ENCODE data around the gene MMEL1.
"Not testable (repeated sequence)": the region's sequence is repeated elsewhere in the genome, so short reads cannot be mapped to it uniquely, and the experiment has no call there.

Gene MMEL1

DNA sequence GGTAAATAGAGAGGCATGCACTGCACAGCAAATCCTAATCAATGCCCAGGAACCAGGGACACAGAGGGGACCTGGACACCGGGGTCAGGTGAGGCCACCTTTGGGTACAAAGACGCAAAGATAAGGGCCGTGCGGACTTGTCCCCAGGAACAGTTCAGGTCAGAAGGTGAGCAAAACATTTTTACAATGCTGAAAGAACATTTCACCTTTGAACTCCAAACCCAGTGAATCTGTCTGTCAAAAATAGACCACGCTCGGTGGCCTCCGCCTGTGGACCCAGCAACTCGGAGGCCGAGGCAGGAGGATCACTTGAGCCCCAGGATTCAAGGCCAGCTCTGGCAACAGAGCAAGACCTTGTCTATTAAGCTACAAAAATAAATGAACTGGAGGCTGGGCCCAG is 61.5 kb downstream of the MMEL1 start:
- no peak for DNase-seq

DNA sequence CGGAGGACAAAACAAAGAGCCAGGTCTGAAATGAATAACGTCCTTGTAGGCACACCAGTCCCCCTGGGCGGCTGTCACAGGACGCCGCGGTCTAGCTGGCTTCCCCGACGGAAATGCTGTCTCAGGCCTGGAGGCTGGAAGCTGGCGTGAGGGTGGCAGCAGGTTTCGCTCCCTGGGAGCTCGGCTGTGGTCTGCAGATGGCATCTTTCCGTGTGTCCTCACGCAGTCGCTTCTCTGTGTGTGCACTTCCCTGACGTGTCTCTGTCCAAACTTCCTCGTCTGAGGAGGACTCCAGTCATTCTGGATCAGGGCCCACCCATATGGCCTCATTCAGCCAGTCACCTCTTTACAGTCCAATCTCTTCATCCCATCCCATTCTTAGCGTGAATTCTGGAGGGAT is 62.5 kb downstream of the MMEL1 start:
- no peak for DNase-seq

DNA sequence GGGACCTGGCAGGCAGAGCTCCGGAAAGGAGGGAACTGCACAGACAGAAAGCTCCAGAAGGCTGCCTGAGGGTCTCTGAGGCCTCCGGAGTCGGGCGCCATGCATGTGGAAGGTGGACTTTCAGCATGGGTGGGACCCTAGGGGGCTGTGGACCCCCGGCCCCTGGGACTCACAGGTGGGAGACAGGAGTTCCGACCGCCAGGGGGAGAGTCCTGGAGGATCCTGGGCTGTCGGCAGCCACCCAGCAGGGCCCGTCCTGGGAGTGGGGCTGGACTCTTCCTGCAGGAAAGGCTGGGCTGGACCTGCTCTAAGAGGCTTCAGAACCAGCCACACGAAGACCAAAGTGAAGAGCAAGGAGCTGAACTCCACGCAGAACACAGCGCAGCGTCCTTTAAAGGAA is 63.1 kb downstream of the MMEL1 start:
- DNase-seq = not testable (repeated sequence)

DNA sequence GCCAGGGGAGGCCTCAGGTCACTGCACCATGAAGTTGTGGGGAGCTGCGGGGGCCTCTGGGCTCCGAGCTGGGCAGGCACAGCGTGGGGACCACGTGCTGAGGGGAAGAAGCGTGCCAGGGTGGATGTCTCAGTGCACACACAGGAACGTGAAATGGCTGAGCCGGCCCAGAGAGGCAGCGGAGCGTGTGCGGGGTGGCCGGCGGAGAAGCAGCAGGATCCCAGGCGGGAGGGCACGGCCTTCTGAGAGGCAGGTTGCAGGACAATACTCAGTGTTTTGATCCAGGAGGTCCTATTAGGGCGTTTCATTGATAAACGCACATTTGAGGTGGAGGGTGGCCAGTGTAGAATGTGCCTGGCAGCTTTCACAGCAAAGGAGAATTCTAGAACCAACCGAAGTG is 63.8 kb downstream of the MMEL1 start:
- DNase-seq = no peak

DNA sequence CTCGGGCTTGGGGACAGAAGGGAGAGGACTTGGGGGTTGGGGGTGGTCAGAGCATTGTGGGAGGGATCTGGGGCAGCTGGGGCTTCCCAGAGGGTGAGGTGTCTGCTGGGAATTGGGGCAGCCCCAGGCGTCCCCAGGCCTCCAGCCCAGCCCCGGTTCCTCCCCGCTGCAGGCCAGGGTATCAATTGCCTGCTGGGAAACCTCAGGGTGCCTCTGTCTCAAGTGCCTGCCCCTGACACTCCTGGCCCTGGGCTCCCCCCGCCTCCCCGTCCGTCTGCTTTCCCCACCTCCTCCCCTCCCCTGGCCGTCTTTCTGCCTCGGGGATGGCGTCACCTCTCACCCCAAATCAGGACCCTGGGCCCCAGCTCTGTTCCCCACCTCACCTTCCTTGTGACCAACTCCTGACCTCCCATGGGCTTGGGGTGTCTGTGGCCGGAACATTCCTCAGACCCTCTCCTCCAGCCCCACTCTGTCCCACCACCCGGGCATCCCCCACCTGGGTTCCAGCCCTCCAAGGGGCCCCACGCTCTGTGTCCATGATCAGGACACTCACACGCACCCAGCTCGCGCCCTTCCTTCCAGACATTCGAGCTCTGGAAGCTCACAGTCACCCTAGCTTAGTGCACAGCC is 64.5 kb downstream of the MMEL1 start:
- DNase-seq = not testable (repeated sequence)

DNA sequence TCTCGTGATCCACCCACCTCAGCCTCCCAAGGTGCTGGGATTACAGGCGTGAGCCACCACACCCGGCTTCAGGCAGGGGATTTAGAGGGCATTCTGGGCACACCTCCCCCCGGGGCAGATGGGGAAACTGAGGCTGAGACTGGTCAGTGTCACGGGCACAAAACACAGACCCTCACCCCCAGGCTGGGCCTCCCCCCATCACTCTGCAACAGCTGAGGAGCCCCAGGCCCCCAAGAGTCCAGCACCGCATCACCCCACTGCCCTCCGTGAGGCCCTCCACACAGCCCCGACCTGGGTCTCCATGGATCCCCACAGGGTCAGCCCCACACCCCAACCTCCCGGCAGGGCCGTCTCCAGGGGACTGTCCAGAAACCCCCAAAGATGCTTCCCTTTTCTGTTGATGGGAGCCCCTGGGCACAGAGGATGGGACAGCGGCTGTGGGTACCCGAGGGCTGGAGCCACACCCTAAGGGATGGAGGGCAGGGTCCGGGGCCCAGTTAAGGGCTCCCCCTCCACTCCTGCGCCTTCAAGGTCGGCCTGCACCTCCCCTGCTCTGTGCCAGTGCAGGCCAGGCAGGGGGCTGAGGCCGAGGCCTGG is 65.6 kb downstream of the MMEL1 start:
- no peak for DNase-seq

DNA sequence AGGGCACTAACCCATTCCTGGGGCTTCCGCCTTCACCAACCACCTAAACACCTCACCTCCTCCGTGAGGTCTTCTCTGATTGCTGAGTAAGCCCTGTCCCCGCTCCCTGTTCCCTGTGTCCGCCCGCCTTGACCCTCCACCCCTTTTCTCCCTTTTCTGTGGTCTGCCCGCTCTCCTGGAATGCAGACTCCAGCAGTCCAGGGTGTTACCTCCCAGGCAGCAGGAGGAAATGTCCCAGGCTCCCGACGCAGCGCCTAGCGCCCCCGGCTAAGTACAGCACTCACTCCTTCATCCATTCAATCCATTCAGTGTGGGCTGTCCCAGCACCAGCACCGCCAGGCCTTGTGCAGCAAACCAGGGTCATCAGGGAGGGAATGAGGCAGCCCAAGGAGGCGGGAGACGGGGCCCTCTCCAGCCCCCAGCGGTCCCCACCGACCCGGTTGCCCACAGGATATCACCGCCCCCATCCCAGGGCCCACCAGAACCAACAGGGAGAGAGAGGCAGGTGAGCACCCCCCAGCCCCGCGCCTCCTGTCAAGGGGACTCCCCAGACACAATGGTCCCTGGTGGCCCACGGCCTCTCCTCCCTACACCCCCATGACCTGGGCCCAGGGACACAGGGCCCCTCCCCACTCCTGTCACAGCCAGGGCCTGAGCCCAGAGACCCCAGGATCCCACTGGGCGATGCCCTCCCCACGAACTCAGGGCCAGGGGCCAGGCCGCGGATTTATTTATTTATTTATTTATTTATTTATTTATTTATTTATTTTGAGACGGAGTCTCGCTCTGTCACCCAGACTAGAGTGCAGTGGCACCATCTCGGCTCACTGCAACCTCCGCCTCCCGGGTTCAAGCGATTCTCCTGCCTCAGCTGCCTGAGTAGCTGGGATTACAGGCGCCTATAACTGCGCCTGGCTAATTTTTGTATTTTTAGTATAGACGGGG is 66.4 kb downstream of the MMEL1 start:
- no peak for DNase-seq

DNA sequence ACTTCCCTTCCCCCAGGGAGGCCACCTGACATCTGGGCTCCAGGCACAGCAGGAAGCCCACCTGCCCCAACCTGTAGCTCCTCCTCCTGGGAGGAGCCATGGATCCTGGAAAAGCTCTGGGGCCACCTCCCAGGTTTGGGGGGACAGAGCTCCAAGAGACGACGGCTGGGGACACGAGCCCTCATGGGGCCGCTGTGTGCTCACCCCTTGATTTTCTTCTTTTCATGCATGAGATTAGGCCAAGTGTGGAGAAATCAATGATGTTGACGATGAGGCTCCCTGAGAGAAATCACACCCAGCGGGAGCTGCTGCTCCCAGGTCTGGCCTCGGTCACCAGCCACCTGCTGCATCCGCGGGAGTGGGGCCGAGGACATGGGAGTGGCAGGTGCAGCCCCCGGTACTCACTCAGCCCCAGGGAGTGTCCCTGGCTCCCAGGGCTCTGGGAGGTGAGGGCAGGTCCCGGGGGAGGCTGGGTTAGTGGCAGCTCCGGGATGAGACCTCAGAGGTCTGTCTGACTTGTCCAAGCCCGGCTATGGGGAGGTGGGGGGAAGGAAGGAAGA is 67.9 kb downstream of the MMEL1 start:
- DNase-seq = no peak

DNA sequence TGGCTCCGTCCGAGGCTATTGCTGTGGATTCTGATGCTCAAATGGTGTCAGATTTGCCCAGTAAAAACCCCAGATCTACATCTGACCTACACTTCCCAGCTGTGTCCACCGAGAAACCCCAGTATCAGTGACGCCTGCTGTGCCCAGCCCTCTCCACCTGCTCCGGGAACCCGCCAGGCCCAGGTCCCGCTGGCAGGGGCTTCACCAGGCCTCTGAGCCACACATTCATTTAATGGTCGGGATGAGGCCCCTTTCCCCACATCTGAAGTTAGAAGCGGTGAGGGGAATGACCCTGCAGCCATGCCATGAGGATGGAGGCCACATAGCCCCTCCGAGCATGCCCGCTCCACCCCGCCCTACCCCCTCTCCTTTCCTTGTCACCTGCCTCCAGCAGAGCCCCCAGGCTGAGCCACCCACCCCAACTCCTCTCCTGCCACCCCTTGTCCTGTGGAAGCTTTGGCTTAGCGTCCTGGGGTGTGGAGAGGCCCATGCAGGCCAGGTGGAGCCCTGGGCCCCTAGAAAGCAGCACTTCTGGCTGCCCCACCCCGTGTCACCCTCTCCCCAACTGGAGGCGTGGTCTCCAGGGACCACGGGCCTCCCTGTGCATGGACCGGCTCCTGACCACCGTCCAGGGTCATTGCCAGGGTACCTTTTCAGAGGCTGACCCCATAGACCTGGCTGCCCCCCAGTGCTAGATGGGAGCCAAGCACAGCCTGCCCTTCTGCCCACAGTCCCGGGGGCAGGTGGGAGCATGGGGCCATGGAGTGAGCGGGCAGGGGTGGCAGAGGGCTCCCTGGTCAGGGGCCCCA is 68.6 kb downstream of the MMEL1 start:
- DNase-seq = no peak

DNA sequence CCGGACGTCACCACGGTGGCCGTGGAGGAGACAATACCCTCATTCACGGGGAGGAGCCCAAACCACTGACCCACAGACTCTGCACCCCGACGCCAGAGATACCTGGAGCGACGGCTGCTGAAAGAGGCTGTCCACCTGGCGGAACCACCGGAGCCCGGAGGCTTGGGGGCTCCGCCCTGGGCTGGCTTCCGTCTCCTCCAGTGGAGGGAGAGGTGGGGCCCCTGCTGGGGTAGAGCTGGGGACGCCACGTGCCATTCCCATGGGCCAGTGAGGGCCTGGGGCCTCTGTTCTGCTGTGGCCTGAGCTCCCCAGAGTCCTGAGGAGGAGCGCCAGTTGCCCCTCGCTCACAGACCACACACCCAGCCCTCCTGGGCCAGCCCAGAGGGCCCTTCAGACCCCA is 69.6 kb downstream of the MMEL1 start:
- DNase-seq = no peak

DNA sequence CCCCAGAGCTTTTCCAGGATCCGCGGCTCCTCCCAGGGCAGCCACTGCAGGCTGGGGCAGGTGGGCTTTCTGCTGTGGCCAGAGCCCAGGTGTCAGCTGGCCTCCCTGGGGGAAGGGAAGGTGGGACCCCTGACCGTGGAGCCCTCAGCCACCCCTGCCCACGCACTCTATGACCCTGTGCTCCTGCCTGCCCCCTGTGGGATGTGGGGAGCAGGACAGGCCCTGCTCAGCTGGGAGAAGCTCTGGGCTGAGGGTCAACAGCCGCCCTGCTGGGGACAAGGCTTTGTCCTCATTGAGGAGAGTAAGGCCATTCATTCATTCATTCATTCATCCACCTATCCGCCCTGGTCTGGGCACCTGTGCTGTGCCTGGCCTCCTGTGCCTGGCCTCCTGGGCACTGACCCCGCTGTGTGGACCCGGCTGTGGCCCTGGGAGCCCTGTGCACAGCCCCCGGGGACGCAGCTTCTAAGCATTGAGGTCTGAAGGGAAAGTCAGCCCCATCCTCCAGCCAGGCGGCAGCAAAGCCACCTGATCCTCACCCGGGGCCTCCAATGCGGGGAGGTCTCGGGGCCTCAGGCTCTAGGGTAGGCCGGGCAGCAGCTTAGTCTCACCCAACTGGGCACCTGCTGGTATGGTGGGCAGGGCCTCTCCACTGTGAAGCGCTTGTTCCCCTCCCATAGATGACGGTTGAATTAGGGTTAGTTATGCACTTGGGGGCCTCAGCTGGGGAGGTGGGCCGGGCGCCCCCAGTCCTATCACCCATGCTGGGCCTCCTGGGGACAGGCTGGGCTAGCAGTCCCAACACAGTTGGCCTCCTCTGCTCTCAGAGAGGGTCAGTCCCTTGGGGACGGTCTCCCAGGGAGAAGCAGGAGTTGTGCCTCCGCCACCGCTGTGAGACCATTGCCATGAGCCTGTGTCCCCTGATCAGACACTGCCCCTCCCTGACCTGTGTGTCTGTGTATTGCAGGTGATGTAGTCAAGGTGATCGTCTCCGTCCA is 70.6 kb downstream of the MMEL1 start:
- DNase-seq = no peak

DNA sequence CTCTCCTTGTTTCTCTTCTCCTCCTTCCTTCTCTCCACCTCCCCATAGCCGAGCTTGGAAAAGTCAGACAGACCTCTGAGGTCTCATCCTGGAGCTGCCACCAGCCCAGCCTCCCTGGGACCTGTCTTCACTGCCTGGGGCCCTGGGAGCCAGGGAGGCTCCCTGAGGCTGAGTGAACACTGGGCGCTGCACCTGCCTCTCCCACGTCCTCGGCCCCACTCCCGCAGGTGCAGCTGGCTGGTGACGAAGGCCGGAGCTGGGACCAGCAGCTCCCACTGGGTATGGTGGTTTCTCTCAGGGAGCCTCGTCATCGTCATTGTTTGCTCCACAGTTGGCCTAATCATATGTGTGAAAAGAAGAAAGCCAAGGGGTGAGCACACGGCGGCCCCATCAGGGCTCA is 71.4 kb downstream of the MMEL1 start:
- DNase-seq = no peak

DNA sequence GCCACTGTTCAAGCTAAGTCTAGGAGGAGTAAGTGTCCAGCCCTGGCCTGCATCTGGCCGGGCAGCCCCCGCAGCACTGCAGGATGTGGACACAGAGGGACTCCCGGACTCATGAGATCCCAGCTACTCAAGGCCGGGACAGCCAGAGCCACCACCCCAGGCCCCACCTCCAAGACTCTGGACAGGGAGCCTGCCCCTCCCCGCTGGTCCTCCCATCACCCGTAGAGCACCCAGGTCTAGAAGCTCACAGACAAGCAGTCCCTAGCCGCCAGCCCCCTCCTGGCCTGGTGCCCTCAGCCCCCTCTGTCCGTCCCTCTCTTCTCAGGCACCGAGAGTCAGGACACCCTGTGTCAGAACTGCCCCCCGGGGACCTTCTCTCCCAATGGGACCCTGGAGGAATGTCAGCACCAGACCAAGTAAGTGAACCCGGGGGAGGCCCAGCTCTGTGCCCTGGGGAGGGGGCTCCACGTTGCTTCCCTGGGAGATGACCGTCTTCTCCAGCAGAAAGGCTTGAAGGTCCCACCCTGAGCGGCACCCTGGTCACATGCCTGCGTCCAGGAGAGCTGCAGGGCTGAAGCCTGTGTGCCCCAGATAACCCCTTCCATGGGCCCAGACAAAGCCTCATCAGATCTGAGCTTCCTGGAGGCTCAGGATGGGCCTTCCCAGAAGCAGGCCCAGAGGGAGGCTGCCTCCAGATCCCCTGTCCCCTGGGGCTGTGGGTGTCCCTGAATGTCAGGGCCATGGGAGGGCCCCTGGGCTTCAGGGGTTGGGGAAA is 72.3 kb downstream of the MMEL1 start:
- no peak for DNase-seq

DNA sequence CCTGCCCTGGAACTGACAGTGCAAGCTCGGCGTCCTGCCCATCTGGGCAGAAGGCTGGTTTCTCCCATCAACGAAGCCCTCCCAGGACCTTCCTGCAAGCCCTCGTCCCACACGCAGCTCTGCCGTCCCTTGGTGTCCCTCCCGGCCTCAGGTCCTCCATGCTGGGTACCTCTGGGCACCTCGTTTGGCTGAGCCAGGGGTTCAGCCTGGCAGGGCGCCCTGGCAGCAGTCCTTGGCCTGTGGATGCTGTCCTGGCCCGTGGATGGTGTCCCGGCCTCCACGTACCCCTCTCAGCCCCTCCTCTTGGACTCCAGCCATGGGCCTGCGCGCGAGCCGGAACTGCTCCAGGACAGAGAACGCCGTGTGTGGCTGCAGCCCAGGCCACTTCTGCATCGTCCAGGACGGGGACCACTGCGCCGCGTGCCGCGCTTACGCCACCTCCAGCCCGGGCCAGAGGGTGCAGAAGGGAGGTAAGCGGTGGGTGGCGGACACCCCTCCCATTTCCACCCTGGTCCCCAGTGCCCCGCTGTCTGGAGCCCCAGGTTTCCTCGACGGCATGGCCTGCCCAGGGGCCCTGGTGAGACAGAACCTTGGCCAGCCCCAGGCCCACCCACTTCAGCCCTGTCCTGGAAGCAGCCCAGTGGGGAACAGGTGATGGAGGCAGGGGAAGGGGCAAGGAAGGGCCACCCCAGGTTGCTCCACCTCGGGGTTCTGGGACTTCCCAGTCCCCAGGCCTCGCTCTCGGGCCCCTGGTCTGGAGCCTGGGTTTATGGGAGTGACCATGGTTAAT is 73.1 kb downstream of the MMEL1 start:
- no peak for DNase-seq

DNA sequence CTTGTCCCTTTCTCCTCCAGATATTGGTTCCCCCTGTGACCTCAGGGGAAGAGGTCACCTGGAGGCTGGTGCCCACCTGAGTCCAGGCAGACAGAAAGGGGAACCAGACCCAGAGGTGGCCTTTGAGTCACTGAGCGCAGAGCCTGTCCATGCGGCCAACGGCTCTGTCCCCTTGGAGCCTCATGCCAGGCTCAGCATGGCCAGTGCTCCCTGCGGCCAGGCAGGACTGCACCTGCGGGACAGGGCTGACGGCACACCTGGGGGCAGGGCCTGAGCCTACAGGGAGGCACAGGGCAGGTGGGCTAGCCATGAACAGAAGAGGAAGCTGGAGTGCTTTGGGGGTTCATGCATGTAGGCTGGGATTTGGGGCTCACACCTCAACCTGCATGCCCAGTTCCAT is 74.0 kb downstream of the MMEL1 start:
- no peak for DNase-seq

DNA sequence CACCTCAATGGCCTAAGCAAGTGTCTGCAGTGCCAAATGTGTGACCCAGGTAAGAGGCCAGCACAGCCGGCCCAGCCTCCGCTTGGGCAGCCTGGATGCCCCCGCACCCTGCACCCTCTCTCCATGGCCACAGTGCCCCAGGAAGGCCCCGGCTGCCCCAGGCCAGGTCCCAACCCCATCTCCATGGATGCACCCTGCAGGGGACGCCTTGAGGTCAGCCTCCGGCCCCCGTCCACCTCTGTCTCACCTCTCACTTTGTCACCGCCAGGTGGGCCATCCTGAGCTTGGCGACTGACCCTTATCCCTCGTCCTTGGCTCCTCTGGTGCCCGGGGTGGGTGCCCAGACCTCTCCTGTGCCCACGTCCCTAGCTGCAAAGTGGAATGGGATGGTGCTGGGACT is 74.4 kb downstream of the MMEL1 start:
- DNase-seq = no peak

DNA sequence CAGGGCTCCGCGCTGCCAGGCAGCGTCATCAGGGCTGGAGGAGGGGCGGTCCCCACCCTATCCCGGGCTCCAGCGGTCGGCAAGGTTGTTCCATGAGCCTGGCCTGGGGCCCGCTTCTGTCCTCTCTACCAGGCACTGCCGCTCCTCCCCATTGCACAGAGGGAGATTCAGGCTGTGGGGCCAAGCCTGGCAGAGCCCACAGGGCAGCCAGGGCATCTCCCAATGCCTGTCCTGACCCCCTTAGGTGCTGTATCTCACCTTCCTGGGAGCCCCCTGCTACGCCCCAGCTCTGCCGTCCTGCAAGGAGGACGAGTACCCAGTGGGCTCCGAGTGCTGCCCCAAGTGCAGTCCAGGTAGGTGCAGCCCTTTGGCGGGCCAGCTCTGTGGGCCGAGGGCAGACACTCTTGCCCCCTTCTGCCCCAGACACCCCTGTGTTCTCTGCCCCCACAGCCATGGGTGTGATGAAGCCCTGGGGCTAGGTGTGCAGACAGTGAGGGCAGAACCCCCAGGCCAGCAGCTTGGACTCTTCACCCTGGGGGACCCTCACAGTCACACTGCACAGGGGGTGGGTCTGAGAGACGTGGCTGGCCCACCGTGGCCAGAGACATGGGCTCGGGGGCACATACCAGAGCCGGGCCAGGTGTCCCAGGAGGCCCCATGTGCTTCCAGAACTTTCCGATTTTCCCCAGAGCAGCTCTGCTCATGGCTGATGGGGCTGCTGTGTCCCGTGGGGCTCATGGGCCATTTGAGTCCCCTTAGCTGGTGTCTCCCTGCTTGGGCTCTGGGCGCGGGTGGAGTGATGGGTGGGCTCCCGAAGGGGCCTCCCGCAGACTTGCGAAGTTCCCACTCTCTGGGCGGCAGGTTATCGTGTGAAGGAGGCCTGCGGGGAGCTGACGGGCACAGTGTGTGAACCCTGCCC is 75.1 kb downstream of the MMEL1 start:
- DNase-seq = no peak

DNA sequence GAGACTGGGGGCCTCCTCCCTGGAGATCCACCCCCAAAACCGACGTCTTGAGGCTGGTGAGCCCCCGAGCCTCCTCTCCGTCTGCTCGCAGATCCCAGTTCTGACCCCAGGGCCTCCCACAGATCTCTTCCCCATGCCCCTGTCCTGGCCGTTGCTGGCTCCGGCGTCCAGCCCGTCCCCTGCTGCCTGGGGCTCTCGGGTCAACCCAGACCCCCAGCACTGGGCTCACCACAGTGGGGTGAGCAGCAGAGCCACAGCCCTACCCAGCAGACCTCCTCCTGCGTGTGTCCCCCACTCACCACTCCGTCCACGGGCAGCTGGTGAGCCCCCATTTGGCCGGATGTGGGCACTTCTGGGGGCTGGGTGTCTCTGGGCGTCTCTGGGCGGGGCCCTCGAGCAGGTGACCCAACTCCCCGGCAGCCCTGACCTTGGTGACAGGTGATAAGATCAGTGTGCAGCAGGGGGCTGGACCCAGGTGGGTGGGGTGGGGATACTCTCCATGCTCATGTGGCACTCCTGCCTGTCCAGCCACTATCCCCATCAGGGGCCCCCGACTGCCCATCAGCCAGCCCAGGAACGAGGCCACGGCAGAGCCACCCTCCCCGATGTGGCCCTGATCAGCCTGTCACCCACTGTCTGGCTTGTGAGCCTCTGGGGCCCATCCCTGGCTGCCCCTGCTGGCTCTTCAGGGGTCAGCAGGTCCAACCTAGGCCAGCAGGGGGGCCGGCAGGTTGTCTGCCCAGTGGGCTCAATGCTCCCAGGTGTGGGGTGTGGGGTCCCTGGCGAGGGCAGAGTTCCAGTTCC is 75.9 kb downstream of the MMEL1 start:
- no peak for DNase-seq
